Panc1 (cell line): ENCODE results near the gene GP2.

Source experiments
- POLR2AphosphoS5 ChIP-seq: IDR thresholded peaks from 2 replicates; pipeline ENCODE4 v1.6.1; 2012; ENCODE audit warnings: mild to moderate bottlenecking, low read depth, low read length, moderate library complexity
- SIN3A ChIP-seq: IDR thresholded peaks from 2 replicates; pipeline ENCODE4 v1.6.1; 2012; ENCODE audit warnings: low read depth, mild to moderate bottlenecking, low read length, moderate library complexity, borderline replicate concordance; ENCODE audit not compliant: insufficient read depth
- TF ChIP-seq, protein P1 (sequence below): fragments of 450-650 bp; IDR thresholded peaks from 2 replicates; pipeline ENCODE4 v1.5.1; 2017; ENCODE audit warnings: mild to moderate bottlenecking
- TF ChIP-seq, protein P2 (sequence below), 2 experiments: IDR thresholded peaks; 2 replicates each; pipeline ENCODE4 v1.6.1; 2011 to 2012; ENCODE audit warnings: low read depth in 2 of 2, control low read depth in 1 of 2, low read length in 1 of 2, mild to moderate bottlenecking in 1 of 2, moderate library complexity in 1 of 2; ENCODE audit not compliant: insufficient read depth in 1 of 2

DNA sequence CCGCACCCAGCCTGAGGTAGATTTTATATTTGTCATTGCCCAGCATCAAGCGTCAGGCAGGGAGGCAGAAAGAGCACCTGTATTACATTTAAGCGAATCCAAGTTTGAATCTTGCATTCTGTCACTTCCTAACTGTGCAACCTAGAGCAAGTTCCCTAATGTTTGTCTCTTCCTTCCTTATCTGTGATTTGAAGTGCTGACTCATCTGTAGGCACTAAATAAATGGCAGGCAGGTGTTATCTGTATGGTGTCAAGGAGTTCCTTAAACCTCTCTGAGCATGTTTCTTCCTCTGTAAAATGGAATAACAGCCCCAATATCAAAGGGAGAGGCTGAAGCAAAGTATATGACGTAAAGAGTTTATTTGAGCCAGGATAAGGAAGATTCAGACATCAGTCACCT, 24.3 kb downstream of the GP2 start:
- TF ChIP-seq, protein P1, sequence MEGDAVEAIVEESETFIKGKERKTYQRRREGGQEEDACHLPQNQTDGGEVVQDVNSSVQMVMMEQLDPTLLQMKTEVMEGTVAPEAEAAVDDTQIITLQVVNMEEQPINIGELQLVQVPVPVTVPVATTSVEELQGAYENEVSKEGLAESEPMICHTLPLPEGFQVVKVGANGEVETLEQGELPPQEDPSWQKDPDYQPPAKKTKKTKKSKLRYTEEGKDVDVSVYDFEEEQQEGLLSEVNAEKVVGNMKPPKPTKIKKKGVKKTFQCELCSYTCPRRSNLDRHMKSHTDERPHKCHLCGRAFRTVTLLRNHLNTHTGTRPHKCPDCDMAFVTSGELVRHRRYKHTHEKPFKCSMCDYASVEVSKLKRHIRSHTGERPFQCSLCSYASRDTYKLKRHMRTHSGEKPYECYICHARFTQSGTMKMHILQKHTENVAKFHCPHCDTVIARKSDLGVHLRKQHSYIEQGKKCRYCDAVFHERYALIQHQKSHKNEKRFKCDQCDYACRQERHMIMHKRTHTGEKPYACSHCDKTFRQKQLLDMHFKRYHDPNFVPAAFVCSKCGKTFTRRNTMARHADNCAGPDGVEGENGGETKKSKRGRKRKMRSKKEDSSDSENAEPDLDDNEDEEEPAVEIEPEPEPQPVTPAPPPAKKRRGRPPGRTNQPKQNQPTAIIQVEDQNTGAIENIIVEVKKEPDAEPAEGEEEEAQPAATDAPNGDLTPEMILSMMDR = no peak
- TF ChIP-seq SIN3A = no peak
- TF ChIP-seq, protein P2, sequence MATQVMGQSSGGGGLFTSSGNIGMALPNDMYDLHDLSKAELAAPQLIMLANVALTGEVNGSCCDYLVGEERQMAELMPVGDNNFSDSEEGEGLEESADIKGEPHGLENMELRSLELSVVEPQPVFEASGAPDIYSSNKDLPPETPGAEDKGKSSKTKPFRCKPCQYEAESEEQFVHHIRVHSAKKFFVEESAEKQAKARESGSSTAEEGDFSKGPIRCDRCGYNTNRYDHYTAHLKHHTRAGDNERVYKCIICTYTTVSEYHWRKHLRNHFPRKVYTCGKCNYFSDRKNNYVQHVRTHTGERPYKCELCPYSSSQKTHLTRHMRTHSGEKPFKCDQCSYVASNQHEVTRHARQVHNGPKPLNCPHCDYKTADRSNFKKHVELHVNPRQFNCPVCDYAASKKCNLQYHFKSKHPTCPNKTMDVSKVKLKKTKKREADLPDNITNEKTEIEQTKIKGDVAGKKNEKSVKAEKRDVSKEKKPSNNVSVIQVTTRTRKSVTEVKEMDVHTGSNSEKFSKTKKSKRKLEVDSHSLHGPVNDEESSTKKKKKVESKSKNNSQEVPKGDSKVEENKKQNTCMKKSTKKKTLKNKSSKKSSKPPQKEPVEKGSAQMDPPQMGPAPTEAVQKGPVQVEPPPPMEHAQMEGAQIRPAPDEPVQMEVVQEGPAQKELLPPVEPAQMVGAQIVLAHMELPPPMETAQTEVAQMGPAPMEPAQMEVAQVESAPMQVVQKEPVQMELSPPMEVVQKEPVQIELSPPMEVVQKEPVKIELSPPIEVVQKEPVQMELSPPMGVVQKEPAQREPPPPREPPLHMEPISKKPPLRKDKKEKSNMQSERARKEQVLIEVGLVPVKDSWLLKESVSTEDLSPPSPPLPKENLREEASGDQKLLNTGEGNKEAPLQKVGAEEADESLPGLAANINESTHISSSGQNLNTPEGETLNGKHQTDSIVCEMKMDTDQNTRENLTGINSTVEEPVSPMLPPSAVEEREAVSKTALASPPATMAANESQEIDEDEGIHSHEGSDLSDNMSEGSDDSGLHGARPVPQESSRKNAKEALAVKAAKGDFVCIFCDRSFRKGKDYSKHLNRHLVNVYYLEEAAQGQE (IDR thresholded peaks at IDR 0.05; ENCODE audit: insufficient read depth in 1 of 2, low read depth in 2 of 2, low read length in 1 of 2) = no peak
- no peak for TF ChIP-seq POLR2AphosphoS5
